ENCODE measurements around the gene PTRH1.

DNA sequence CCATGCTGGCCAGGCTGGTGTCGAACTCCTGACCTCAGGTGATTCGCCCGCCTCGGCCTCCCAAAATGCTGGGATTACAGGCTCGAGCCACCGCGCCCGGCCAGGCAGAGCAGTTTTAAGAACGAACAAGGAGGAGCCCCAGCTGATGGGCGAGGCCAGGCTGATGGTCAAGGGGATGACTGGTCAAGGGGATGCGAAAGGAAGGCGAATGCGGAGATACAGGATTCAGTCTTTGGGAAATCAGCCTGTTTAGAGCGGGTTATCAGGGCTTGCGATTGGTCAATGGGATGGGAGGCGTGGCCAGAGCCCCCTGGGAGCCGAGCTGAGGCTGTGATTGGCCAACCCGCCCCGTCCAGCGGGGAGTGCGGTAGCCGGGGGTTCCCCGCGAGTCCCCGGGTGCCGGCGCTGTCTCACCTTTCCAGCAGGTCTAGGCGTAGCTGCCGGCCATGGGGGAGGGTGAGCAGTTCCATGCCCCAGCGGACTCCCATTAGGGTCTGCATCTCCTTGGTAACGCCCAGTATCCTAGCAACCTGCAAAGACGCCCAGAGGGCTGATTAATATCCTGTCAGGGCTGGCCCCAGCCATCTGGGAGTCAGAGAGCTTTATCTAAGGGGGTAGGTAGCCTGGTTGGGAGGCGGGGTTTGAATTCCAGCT is 27.1 kb upstream of the PTRH1 start:
- TF ChIP-seq, protein P1, sequence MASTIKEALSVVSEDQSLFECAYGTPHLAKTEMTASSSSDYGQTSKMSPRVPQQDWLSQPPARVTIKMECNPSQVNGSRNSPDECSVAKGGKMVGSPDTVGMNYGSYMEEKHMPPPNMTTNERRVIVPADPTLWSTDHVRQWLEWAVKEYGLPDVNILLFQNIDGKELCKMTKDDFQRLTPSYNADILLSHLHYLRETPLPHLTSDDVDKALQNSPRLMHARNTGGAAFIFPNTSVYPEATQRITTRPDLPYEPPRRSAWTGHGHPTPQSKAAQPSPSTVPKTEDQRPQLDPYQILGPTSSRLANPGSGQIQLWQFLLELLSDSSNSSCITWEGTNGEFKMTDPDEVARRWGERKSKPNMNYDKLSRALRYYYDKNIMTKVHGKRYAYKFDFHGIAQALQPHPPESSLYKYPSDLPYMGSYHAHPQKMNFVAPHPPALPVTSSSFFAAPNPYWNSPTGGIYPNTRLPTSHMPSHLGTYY (CRISPR knock-in tag; IDR thresholded peaks at IDR 0.05), result no peak
- TF ChIP-seq, protein P2, sequence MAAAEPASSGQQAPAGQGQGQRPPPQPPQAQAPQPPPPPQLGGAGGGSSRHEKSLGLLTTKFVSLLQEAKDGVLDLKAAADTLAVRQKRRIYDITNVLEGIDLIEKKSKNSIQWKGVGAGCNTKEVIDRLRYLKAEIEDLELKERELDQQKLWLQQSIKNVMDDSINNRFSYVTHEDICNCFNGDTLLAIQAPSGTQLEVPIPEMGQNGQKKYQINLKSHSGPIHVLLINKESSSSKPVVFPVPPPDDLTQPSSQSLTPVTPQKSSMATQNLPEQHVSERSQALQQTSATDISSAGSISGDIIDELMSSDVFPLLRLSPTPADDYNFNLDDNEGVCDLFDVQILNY (CRISPR knock-in tag; IDR thresholded peaks at IDR 0.05), result no peak
- TF ChIP-seq, protein P3, sequence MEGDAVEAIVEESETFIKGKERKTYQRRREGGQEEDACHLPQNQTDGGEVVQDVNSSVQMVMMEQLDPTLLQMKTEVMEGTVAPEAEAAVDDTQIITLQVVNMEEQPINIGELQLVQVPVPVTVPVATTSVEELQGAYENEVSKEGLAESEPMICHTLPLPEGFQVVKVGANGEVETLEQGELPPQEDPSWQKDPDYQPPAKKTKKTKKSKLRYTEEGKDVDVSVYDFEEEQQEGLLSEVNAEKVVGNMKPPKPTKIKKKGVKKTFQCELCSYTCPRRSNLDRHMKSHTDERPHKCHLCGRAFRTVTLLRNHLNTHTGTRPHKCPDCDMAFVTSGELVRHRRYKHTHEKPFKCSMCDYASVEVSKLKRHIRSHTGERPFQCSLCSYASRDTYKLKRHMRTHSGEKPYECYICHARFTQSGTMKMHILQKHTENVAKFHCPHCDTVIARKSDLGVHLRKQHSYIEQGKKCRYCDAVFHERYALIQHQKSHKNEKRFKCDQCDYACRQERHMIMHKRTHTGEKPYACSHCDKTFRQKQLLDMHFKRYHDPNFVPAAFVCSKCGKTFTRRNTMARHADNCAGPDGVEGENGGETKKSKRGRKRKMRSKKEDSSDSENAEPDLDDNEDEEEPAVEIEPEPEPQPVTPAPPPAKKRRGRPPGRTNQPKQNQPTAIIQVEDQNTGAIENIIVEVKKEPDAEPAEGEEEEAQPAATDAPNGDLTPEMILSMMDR (IDR thresholded peaks at IDR 0.05), result no peak
- no peak for TF ChIP-seq TEAD4 (CRISPR knock-in tag; IDR thresholded peaks at IDR 0.05)
- no peak for TF ChIP-seq FOXJ3 (CRISPR knock-in tag; IDR thresholded peaks at IDR 0.05; ENCODE audit: borderline replicate concordance)
- no peak for TF ChIP-seq KAT7 (CRISPR knock-in tag; IDR thresholded peaks at IDR 0.05; ENCODE audit: borderline replicate concordance)
- TF ChIP-seq, protein P4, sequence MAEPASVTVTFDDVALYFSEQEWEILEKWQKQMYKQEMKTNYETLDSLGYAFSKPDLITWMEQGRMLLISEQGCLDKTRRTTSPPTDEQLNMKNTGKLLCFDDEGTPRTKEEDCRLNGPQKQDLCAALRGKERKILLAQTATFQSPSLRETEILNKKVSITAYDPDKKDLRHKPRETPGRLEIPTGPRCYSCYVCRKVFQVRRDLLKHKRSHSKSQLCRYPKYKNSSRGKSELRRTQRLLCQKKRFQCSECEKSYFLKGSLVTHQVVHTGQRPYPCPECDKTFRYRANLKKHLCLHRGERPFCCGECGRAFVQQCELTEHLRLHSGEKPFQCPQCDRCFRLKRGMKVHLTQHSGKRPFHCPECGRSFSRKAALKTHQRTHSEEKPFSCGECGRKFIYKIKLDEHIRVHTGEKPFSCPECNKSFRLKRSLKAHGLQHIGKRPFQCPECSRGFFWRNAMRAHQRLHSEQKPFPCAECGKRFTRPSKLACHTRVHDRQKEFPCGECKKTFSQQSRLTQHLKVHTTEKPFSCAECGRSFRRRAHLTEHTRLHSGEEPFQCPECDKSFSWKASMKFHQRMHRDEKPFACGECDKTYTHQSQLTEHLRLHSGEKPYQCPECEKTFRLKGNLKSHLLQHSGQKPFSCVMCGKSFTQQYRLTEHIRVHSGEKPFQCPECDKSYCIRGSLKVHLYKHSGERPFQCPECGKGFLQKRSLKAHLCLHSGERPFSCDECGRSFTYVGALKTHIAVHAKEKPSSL (CRISPR knock-in tag; conservative IDR thresholded peaks at IDR 0.05), result no peak
- TF ChIP-seq NR3C1 (CRISPR knock-in tag; conservative IDR thresholded peaks at IDR 0.05; ENCODE audit: low read depth), result no peak

Measured in WTC11 (cell line).